Smooth muscle cell of the brain vasculature (primary cell): Measurements from ENCODE around the gene DTX2.
"Not testable (repeated sequence)": the region's sequence is repeated elsewhere in the genome, so short reads cannot be mapped to it uniquely, and the experiment has no call there.

Experiments
- DNase-seq: peaks from one replicate; pipeline ENCODE4 v3.0.0-alpha.2; 2012; ENCODE audit warnings: low read depth, low spot score

The DTX2 gene

GRCh38 chr7:76511911-76512885 lies 50.7 kb downstream of the DTX2 start:
- DNase-seq = not testable (repeated sequence)

- DNase-seq = no peak
Measured at GRCh38 chr7:76512941-76513816, 51.7 kb downstream of the DTX2 start.

DNA sequence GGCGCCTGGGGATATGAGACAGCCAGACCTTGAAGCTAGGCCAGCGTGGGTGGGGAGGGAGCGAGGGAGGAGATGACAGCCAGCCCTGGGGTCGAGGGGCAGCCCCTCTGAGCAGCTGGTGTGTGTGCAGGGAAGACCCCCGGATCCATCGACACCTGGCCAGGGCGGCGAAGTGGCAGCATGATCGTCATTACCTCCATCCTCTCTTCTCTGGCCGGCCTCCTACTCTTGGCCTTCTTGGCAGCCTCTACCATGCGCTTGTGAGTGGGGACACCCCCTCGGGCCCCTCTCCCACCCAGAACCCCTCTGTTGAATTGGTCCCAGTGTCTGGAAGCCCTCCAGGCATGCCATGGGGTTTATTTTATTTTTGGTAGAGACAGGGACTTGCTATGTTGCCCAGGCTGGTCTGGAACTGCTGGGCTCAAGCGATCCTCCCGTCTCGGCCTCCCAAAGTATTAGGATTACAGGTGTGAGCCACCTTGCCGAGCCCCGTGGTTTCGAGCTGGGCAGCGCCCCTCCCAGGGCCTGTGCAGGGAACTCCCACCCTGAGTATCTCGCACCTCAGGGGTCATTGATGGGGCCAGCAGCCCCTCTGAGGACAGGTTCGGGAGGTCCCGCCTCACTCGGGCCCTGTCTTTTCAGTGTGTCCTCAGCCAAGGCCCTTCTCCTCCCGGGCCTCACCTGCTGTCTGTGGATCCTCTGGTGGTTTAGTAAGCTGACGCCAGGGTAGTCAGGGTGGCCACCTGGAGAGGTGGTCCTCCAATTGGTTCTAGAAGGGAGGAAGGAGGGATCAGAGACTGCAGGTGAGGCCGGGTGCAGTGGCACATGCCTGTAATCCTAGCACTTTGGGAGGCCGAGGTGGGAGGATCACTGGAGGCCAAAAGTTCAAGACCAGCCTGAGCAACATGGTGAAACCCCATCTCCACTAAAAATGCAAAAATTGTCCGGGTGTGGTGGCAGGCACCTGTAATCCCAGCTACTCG lies 52.6 kb downstream of the DTX2 start:
- DNase-seq = no peak

DNA sequence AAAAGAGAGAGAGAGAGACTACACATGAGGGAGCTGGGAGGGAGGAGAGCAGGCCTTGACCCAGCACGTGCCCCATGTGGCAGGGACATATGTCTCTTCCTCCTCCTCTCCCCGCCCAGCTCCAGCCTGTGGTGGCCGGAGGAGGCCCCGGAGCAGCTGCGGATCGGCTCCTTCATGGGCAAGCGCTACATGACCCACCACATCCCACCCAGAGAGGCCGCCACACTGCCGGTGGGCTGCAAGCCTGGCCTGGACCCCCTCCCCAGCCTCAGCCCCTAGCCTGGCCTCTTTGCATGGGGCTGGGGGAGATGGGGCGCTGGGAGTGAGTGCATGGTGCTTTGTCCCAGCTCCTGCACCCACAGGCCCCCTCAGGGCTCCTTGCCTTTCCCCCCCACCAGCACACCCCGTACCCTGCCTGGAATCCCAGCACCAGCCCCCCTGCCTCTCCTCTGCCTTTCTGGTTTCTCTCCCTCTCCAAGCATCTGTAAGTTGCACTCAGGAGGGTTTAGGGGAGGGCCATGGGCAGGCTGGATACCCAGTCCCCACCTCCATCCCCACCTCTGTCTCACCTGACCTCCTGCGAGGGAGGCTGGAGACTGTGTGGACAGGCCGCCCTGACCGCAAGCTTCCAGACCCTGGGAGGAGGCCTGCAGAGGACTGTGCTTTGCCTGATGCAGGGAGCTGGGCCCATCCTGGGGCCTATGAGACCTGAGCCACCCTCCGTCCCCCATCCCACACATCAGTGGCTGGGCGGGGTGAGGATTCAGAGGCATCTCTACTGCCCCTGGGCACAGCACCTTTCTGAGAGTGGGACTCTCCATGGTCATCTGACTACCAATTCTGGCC lies 53.6 kb downstream of the DTX2 start:
- no peak for DNase-seq

GRCh38 chr7:76515999-76516443 lies 54.5 kb downstream of the DTX2 start:
- DNase-seq = no peak

DNA sequence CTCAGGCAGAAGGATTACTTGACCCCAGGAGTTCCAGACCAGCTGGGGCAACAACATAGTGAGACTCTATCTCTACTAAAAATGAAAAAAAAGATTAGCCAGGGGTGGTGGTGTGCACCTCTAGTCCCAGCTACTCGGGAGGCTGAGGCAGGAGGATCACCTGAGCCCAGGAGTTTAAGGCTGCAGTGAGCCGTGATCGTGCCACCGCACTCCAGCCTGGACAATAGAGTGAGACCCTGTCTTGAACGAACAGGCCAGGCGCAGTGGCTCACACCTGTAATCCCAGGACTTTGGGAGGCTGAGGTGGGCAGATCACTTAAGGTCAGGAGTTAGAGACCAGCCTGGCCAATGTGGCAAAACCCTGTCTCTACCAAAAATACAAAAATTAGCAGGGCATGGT lies 55.4 kb downstream of the DTX2 start:
- DNase-seq = not testable (repeated sequence)

GRCh38 chr7:76526183-76526582 lies 64.7 kb downstream of the DTX2 start:
- not testable (repeated sequence) for DNase-seq

- DNase-seq = not testable (repeated sequence)
Measured at GRCh38 chr7:76531643-76532042, 70.1 kb downstream of the DTX2 start.

DNA sequence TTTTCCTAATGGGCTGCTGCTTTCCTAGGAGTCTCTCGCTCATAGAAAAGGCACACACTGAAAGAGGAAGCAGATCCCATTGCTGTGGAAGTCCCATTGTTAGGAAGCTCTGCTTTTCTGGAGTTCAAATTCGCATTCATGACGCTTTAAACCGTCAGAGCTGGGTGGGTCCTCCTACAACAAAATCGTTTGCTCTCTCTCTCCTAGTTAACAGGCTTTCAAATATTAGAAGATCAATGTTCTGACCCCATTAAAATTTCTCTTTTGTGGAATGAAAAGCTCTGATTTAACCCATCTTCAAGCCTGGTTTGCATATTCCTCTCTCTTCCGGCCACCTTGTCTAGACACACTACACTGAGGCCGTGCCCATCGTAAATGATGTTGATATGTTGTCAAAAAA lies 81.7 kb downstream of the DTX2 start, which contains the start of gene SPDYE16:
SPDYE16 (minus strand) TSS at position 101 of the 400 bp plus-strand sequence. CDS start 1,838 bp downstream, outside the sequence.
- not testable (repeated sequence) for DNase-seq

- peak; percentile 68 for DNase-seq
Measured at GRCh38 chr7:76549025-76549854, 87.7 kb downstream of the DTX2 start.

DNA sequence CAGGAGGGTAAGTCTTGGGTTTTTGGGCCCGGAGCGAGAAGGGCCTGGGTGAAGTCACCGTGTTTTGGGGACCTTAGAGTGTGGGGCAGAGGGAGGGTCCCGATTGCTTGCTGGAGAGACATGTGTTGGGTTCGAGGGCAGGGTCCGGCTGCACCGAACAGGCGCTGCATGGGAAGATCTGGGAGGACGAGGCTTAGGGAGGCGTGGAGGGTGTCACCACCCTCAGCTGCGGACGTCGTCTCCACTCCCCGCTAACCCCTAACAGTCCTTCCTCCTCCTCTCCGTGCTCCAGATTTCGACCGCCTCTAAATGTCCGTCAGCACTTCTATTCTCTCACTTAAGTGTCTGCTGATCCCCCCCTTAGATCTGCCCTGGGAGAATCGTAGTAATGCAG lies 88.3 kb downstream of the DTX2 start:
- not testable (repeated sequence) for DNase-seq

DNA sequence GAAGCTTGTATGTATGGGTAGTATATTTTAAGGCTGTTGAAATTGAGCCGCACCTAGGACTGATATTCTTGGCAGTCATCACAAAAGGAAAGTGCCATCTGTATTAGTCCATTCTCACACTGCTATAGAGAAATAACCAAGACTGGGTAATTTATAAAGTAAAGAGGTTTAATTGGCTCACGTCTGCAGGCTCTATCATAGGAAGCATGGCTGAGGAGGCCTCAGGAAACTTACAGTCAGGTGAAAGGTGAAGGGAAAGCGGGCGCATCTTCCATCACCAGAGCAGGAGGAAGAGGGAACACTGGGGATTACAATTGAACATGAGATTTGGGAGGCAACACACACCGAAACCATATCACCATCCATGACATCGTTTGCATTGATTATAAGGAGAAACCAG lies 90.5 kb downstream of the DTX2 start:
- DNase-seq = not testable (repeated sequence)
